Sigmoid colon (tissue), 7 donors: ENCODE measurements around the gene CENPV. TPM values are rescaled to one million over a fixed set of nuclear protein-coding genes. Genes with fewer than 3 reads are reported as not detected.
"Not testable (repeated sequence)": the region's sequence is repeated elsewhere in the genome, so short reads cannot be mapped to it uniquely, and the experiment has no call there.

Experiments used
- DNase-seq: peaks from one replicate; pipeline ENCODE4 v3.0.0-alpha.2; 2019
- H3K27ac ChIP-seq, 4 donors: fragments of 200-600 bp; sonication (generic); one replicate each; pipeline ENCODE4 v1.5.1; 2016 to 2019; ENCODE audit warnings: mild to moderate bottlenecking in 1 of 4
- H3K27me3 ChIP-seq, 3 donors: fragments of 200-600 bp; sonication (generic); one replicate each; pipeline ENCODE4 v1.5.1; 2019; ENCODE audit warnings: mild to moderate bottlenecking in 1 of 3
- H3K36me3 ChIP-seq, 4 donors: fragments of 200-600 bp; sonication (generic); one replicate each; pipeline ENCODE4 v1.5.1; 2016 to 2019
- H3K4me1 ChIP-seq, 4 donors: fragments of 200-600 bp; sonication (generic); one replicate each; pipeline ENCODE4 v1.5.1; 2017 to 2019
- H3K4me3 ChIP-seq, 4 donors: fragments of 200-600 bp; sonication (generic); one replicate each; pipeline ENCODE4 v1.5.1; 2017 to 2019; ENCODE audit warnings: mild to moderate bottlenecking in 2 of 4, moderate library complexity in 1 of 4
- H3K9me3 ChIP-seq, 4 donors: fragments of 200-600 bp in 3 of 4; sonication (generic) in 3 of 4; one replicate each; pipeline versions ENCODE4 v1.5.1 to v1.6.1; 2013 to 2019
- EP300 ChIP-seq, 4 donors: sonication (generic); formaldehyde crosslinking; IDR thresholded peaks; one replicate each; pipeline ENCODE4 v1.6.1; 2017; ENCODE audit warnings: antibody characterized with exemption in 4 of 4
- POLR2A ChIP-seq, 2 donors: fragments of 450-650 bp; IDR thresholded peaks; one replicate each; pipeline ENCODE4 v1.6.1; 2016; ENCODE audit warnings: antibody characterized with exemption in 2 of 2, mild to moderate bottlenecking in 2 of 2, moderate library complexity in 2 of 2
- POLR2AphosphoS5 ChIP-seq, 4 donors: sonication (generic); formaldehyde crosslinking; IDR thresholded peaks; one replicate each; pipeline ENCODE4 v1.6.1; 2017; ENCODE audit warnings: antibody characterized with exemption in 4 of 4
- WGBS, 2 donors: extraction: QIAGEN DNeasy Blood & Tissue Kit; methylation state at CpG; one replicate each; pipeline ENCODE4 v1.1.7; 2013; 5-methylcytosine and 5-hydroxymethylcytosine counted together
- intact Hi-C: fragments of 100-400 bp; cut with DNase I; formaldehyde crosslinking; loops from one replicate; pipeline ENCODE4 v1.15.1; 2023
- polyA plus RNA-seq, 3 donors: library from polyadenylated mRNA; stranded (reverse); fragments of 200-250 nt; gene quantifications; one replicate each; pipeline ENCODE4 v1.2.3, GENCODE V29; 2013
- total RNA-seq, 4 donors: library from RNA; depleted of rRNA; stranded (reverse); fragments of >200 nt; gene quantifications; one replicate each; pipeline ENCODE4 v1.1.0, GENCODE V29; 2016
- TF ChIP-seq, protein P1 (sequence below), 4 experiments: fragments of 450-650 bp in 3 of 4; fragments of 200-600 bp in 1 of 4; IDR thresholded peaks; one replicate each; pipeline ENCODE4 v1.5.1; 2016 to 2019; ENCODE audit warnings: antibody characterized with exemption in 4 of 4, mild to moderate bottlenecking in 3 of 4, moderate library complexity in 2 of 4
- donor health status: healthy with polysubstance abuse.
- donor health status: Bipolar disorder and iron deficiency.
- donor health status: healthy.

The CENPV gene
- total and polyA plus RNA-seq, 7 donors, result 12.8 to 62.5 (median 23.8) TPM

DNA sequence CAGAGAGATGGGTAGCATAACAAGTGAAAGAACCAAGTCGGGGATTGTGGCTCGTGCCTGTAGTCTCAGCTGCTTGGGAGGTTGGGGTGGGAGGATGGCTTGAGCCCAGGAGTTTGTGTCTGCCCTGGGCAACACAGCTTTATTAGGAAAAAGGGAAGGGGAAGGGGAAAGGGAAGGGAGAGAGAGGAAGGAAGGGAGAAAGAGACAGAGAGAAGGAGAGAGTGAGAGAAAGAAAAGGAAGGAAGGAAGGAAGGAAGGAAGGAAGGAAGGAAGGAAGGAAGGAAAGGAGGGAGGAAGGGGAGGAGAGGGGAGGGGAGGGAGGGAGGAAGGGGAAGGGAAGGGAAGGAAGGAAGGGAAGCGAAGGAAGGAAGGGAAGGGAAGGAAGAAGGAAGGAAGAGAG is 33.3 kb downstream of the CENPV start:
- Histone ChIP-seq H3K27me3 (no peaks in the 10 kb centered on the region), H3K4me1 (no peaks in the 10 kb centered on the region), H3K27ac (no peak overlapping the region), H3K36me3 (peaks cover 0 to 35% (median 0%) of the 10 kb centered on the region in 4 donors), H3K9me3 (no peaks in the 10 kb centered on the region), H3K4me3 (no peak overlapping the region)
- intact Hi-C loops, result no loop called here
- WGBS, 2 donors, result 84 to 86% methylated on average over 3 of the region's 3 CpGs
- no peak for DNase-seq
- TF ChIP-seq POLR2A (IDR thresholded peaks at IDR 0.05) (no peak), EP300 (IDR thresholded peaks at IDR 0.05) (no peak), POLR2AphosphoS5 (IDR thresholded peaks at IDR 0.05) (no peak)
- TF ChIP-seq, protein P1, sequence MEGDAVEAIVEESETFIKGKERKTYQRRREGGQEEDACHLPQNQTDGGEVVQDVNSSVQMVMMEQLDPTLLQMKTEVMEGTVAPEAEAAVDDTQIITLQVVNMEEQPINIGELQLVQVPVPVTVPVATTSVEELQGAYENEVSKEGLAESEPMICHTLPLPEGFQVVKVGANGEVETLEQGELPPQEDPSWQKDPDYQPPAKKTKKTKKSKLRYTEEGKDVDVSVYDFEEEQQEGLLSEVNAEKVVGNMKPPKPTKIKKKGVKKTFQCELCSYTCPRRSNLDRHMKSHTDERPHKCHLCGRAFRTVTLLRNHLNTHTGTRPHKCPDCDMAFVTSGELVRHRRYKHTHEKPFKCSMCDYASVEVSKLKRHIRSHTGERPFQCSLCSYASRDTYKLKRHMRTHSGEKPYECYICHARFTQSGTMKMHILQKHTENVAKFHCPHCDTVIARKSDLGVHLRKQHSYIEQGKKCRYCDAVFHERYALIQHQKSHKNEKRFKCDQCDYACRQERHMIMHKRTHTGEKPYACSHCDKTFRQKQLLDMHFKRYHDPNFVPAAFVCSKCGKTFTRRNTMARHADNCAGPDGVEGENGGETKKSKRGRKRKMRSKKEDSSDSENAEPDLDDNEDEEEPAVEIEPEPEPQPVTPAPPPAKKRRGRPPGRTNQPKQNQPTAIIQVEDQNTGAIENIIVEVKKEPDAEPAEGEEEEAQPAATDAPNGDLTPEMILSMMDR (IDR thresholded peaks at IDR 0.05), result no peak

DNA sequence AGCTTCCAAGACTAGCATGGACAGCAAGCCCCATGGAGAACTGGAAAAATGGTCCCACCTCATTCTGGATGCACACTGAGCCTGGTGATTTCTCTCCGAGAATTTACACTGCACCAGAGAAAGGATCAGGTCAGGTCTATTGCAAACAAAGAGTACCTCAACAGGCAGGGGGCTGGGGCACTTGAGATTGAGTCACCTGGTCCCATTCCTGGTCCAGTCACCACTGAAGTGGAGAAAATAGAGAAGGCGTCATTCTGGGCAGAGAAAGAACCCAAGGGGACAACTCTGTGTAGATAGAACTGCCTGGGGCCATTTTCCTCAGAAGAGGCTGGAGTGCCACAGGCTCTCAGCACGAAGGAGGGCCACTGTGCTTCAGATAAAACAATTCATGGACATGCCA is 38.4 kb downstream of the CENPV start:
- intact Hi-C loops, result no loop called here
- H3K36me3 ChIP-seq, result peaks cover 0 to 23% (median 0%) of the 10 kb centered on the region in 4 donors
- DNase-seq, result no peak
- no peaks in the 10 kb centered on the region for H3K4me1 ChIP-seq
- H3K4me3 ChIP-seq, result no peak overlapping the region
- H3K9me3 ChIP-seq, result no peaks in the 10 kb centered on the region
- TF ChIP-seq, protein P1 (IDR thresholded peaks at IDR 0.05), result no peak
- TF ChIP-seq EP300 (IDR thresholded peaks at IDR 0.05) (no peak), POLR2A (IDR thresholded peaks at IDR 0.05) (no peak), POLR2AphosphoS5 (IDR thresholded peaks at IDR 0.05) (no peak)
- no peaks in the 10 kb centered on the region for H3K27me3 ChIP-seq
- H3K27ac ChIP-seq, result no peak overlapping the region
- 96 to 99% methylated on average over 3 of the region's 3 CpGs for WGBS, 2 donors

DNA sequence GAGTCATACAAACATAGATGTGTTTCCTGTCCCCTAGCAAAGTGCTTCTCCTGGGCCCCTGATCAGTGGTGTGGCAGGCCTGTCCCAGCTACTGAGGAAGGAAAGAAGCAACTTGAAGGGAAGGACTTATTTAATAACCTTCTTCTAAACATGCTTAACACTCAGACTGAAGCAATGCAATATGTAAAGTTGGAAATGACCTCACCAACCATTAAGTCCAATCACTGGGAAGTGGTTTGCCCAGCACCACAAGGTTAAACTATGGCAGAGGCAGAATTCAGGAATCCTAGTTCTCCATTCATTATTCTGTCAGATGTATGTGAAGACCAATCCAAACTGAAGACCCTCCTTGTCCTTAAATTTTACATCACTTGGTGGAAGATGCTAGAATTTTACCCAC is 39.1 kb downstream of the CENPV start:
- Histone ChIP-seq H3K4me3 (no peak overlapping the region), H3K9me3 (no peaks in the 10 kb centered on the region), H3K36me3 (peaks cover 0 to 23% (median 0%) of the 10 kb centered on the region in 4 donors), H3K4me1 (no peaks in the 10 kb centered on the region), H3K27ac (no peak overlapping the region), H3K27me3 (no peaks in the 10 kb centered on the region)
- DNase-seq, result no peak
- TF ChIP-seq POLR2A (IDR thresholded peaks at IDR 0.05) (no peak), POLR2AphosphoS5 (IDR thresholded peaks at IDR 0.05) (no peak), EP300 (IDR thresholded peaks at IDR 0.05) (no peak)
- TF ChIP-seq, protein P1 (IDR thresholded peaks at IDR 0.05), result no peak
- intact Hi-C loops, result no loop called here

DNA sequence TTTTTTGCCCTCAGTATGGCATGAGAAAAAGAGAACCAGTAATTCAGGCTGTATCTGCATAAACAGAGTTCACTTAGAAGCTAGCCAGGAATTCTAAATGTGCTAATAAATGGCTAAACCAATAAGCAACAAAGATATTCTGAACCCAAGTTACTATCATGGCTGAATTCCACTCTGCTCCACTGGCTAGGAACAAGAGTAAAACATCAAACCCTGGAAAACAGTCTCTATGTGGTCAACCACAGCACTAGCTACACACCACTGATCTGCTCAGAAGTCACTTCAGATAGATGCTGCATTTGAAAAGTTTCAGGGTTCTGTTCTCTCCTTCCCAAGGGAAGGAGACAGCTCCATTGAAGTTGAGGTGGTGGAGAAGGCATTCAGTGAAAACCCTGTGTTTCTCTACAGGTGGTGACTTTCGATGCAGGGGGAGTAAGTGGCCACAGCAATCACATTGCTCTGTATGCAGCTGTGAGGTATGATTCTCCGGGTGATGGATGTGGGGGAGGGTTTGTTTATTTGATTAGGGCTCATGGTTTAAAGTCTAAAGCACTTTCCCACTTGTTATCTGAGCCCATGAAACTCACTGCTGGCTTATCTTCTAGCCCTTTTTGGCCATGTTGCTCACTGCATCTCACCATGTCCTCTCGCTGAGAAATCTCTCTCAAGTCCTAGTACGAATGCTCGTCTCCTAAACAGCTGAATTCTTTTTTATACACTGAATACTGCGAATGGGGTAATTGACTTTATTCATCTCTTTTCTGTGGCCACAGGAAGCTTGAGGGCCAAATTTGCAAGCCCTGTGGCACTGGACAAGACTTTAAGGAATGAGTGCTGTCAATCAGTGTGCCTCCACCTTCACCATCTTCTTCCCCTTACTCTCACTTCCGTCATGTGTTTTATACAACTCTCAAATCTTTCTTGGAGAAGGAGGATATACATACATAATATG is 39.9 kb downstream of the CENPV start:
- Histone ChIP-seq H3K27me3 (no peaks in the 10 kb centered on the region), H3K4me3 (no peak overlapping the region), H3K9me3 (no peaks in the 10 kb centered on the region), H3K4me1 (no peaks in the 10 kb centered on the region), H3K27ac (no peak overlapping the region), H3K36me3 (peaks cover 0 to 23% (median 0%) of the 10 kb centered on the region in 4 donors)
- WGBS, 2 donors, result 40 to 68% methylated on average over 7 of the region's 7 CpGs
- TF ChIP-seq, protein P1 (IDR thresholded peaks at IDR 0.05), result no peak
- TF ChIP-seq EP300 (IDR thresholded peaks at IDR 0.05) (no peak), POLR2AphosphoS5 (IDR thresholded peaks at IDR 0.05) (no peak), POLR2A (IDR thresholded peaks at IDR 0.05) (no peak)
- intact Hi-C loops, result no loop called here
- DNase-seq, result no peak

DNA sequence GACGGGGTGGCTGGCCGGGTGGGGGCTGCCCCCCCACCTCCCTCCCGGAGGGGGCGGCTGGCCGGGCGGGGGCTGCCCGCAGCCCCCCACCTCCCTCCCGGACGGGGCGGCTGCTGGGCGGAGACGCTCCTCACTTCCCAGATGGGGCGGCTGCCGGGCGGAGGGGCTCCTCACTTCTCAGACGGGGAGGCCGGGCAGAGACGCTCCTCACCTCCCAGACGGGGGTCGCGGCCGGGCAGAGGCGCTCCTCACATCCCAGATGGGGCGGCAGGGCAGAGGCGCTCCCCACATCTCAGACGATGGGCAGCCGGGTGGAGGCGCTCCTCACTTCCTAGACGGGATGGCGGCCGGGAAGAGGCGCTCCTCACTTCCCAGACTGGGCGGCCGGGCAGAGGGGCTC is 41.2 kb downstream of the CENPV start:
- H3K27me3 ChIP-seq, intact Hi-C loops, DNase-seq, H3K4me1 ChIP-seq, H3K27ac ChIP-seq, H3K4me3 ChIP-seq, H3K9me3 ChIP-seq: not testable (repeated sequence)
- 96 to 98% methylated on average over 34 of the region's 34 CpGs for WGBS, 2 donors
- peaks cover 0 to 22% (median 0%) of the 10 kb centered on the region in 4 donors for H3K36me3 ChIP-seq
